ENCODE results near the gene EZR. TPM values are rescaled to one million over a fixed set of nuclear protein-coding genes. Genes with fewer than 3 reads are reported as not detected.

Gene EZR
- total and polyA plus RNA-seq, 9 of the 15 experiments (the other 6 are each of a cell fraction or from before 2014, with no cell fraction given) = 36.5 to 162 (median 104) TPM

- H3K9ac ChIP-seq (ENCODE audit: insufficient read depth in 1 of 2, low read depth in 2 of 2, low read length in 2 of 2) = peak overlapping the region in 1 of 2 experiments; percentile 23; a peak in 1 of 4 replicates
- peaks cover 50% of the 10 kb centered on the region for H3K36me3 ChIP-seq (ENCODE audit: control insufficient read depth, insufficient read depth, low read length)
- no peaks in the 10 kb centered on the region for H4K20me1 ChIP-seq (replicated peaks; ENCODE audit: control insufficient read depth, insufficient read depth, low read length)
- in situ Hi-C loops (cut with MboI) (no loop called here), intact Hi-C loops (cut with micrococcal nuclease) (no loop called here)
- no peaks in the 10 kb centered on the region for H3K9me1 ChIP-seq (ENCODE audit: control insufficient read depth, insufficient read depth, low read length)
- no peak overlapping the region for H3K4me2 ChIP-seq (ENCODE audit: insufficient read depth, low read length)
- FAIRE-seq (no peak), ATAC-seq (peak; percentile 4; the same call in 2 of the 3 replicates), DNase-seq (ENCODE audit: extremely low read depth in 1 of 4, low spot score in 3 of 4) (no peak)
- no peaks in the 10 kb centered on the region for H3K27me3 ChIP-seq (ENCODE audit: control insufficient read depth in 2 of 2, insufficient read depth in 2 of 2, low read length in 2 of 2)
- CTCF ChIA-PET (ENCODE audit: low intra/inter-chr PET ratio) = no interaction called here
- 89% methylated on average over 14 of the region's 14 CpGs for WGBS (ENCODE audit: insufficient coverage, low coverage, missing lambda C conversion rate)
- no TSS peak for BruUV-seq (replicated peaks)
- H3K9me3 ChIP-seq (replicated peaks; ENCODE audit: control insufficient read depth, insufficient read depth, low read depth, low read length) = no peaks in the 10 kb centered on the region
- no peak overlapping the region for H3K4me3 ChIP-seq
- POLR2A ChIA-PET = interaction anchor here (0.7 to 3.1 kb wide), 7 partner anchors 8 to 240 kb away, joined by 3 to 16 read pairs (median 7); partner anchors contain the start of gene DYNLT1
- H3K4me1 ChIP-seq (replicated peaks in 1 of 2; ENCODE audit: control insufficient read depth in 2 of 2, insufficient read depth in 2 of 2, low read length in 2 of 2) = peaks cover 19 to 25% of the 10 kb centered on the region in 2 experiments; a peak in 4 of 5 replicates
- no peaks in the 10 kb centered on the region for H3K79me2 ChIP-seq (ENCODE audit: control insufficient read depth, insufficient read depth, low read length)
- no peak overlapping the region for H2AFZ ChIP-seq (ENCODE audit: low read depth, low read length)
- H3K27ac ChIP-seq (ENCODE audit: extremely low read depth, low read depth, low read length) = no peak overlapping the region
- TF ChIP-seq ZNF263 (CRISPR knock-in tag; IDR thresholded peaks at IDR 0.05; ENCODE audit: borderline replicate concordance) = no peak
- TF ChIP-seq, protein P1, sequence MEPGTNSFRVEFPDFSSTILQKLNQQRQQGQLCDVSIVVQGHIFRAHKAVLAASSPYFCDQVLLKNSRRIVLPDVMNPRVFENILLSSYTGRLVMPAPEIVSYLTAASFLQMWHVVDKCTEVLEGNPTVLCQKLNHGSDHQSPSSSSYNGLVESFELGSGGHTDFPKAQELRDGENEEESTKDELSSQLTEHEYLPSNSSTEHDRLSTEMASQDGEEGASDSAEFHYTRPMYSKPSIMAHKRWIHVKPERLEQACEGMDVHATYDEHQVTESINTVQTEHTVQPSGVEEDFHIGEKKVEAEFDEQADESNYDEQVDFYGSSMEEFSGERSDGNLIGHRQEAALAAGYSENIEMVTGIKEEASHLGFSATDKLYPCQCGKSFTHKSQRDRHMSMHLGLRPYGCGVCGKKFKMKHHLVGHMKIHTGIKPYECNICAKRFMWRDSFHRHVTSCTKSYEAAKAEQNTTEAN (CRISPR knock-in tag; IDR thresholded peaks at IDR 0.05) = no peak
- TF ChIP-seq EGR1 (conservative IDR thresholded peaks at IDR 0.05) = no peak
- no peak for TF ChIP-seq ZNF347 (CRISPR knock-in tag; IDR thresholded peaks at IDR 0.05; ENCODE audit: low read depth)
- TF ChIP-seq CREM (IDR thresholded peaks at IDR 0.05; ENCODE audit: low read depth) = 0 out of 2 replicates have a peak, but pooled peaks have one; percentile 8
- TF ChIP-seq RHOXF2B (CRISPR knock-in tag; conservative IDR thresholded peaks at IDR 0.05) = no peak
- TF ChIP-seq, protein P2, sequence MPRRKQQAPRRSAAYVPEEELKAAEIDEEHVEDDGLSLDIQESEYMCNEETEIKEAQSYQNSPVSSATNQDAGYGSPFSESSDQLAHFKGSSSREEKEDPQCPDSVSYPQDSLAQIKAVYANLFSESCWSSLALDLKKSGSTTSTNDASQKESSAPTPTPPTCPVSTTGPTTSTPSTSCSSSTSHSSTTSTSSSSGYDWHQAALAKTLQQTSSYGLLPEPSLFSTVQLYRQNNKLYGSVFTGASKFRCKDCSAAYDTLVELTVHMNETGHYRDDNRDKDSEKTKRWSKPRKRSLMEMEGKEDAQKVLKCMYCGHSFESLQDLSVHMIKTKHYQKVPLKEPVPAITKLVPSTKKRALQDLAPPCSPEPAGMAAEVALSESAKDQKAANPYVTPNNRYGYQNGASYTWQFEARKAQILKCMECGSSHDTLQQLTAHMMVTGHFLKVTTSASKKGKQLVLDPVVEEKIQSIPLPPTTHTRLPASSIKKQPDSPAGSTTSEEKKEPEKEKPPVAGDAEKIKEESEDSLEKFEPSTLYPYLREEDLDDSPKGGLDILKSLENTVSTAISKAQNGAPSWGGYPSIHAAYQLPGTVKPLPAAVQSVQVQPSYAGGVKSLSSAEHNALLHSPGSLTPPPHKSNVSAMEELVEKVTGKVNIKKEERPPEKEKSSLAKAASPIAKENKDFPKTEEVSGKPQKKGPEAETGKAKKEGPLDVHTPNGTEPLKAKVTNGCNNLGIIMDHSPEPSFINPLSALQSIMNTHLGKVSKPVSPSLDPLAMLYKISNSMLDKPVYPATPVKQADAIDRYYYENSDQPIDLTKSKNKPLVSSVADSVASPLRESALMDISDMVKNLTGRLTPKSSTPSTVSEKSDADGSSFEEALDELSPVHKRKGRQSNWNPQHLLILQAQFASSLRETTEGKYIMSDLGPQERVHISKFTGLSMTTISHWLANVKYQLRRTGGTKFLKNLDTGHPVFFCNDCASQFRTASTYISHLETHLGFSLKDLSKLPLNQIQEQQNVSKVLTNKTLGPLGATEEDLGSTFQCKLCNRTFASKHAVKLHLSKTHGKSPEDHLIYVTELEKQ (CRISPR knock-in tag; IDR thresholded peaks at IDR 0.05) = no peak
- TF ChIP-seq RUNX1 (IDR thresholded peaks at IDR 0.05; ENCODE audit: low read depth) = no peak
- TF ChIP-seq PYGO2 (tag; IDR thresholded peaks at IDR 0.05) = no peak
- TF ChIP-seq POLR2AphosphoS2 (IDR thresholded peaks at IDR 0.05; ENCODE audit: low read length) = peak; percentile 53; the same call in 1 of the 2 replicates
- TF ChIP-seq TEAD1 (CRISPR knock-in tag; IDR thresholded peaks at IDR 0.05) = no peak
- peak; percentile 82; the same call in 1 of the 2 replicates for TF ChIP-seq ZBTB33 (CRISPR knock-in tag; IDR thresholded peaks at IDR 0.05)
- no peak for TF ChIP-seq SREBF1 (IDR thresholded peaks at IDR 0.05; ENCODE audit: borderline replicate concordance, low read depth, low read length)
- TF ChIP-seq NEUROD1 (IDR thresholded peaks at IDR 0.05; ENCODE audit: borderline replicate concordance, low read depth, low read length, partially characterized antibody) = no peak
- no peak for TF ChIP-seq CBFB (CRISPR knock-in tag; IDR thresholded peaks at IDR 0.05)
- 0 out of 2 replicates have a peak, but pooled peaks have one; percentile 32 for TF ChIP-seq SUPT5H (IDR thresholded peaks at IDR 0.05)
These were observed 54.9 kb downstream of the EZR start for GRCh38 chr6:158764183-158764849.
